ENCODE measurements around the gene TUBGCP4.
A peak's percentile ranks its signal among the peaks of the same experiment; 100 is the strongest.

The TUBGCP4 gene, protein sequence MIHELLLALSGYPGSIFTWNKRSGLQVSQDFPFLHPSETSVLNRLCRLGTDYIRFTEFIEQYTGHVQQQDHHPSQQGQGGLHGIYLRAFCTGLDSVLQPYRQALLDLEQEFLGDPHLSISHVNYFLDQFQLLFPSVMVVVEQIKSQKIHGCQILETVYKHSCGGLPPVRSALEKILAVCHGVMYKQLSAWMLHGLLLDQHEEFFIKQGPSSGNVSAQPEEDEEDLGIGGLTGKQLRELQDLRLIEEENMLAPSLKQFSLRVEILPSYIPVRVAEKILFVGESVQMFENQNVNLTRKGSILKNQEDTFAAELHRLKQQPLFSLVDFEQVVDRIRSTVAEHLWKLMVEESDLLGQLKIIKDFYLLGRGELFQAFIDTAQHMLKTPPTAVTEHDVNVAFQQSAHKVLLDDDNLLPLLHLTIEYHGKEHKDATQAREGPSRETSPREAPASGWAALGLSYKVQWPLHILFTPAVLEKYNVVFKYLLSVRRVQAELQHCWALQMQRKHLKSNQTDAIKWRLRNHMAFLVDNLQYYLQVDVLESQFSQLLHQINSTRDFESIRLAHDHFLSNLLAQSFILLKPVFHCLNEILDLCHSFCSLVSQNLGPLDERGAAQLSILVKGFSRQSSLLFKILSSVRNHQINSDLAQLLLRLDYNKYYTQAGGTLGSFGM

DNA sequence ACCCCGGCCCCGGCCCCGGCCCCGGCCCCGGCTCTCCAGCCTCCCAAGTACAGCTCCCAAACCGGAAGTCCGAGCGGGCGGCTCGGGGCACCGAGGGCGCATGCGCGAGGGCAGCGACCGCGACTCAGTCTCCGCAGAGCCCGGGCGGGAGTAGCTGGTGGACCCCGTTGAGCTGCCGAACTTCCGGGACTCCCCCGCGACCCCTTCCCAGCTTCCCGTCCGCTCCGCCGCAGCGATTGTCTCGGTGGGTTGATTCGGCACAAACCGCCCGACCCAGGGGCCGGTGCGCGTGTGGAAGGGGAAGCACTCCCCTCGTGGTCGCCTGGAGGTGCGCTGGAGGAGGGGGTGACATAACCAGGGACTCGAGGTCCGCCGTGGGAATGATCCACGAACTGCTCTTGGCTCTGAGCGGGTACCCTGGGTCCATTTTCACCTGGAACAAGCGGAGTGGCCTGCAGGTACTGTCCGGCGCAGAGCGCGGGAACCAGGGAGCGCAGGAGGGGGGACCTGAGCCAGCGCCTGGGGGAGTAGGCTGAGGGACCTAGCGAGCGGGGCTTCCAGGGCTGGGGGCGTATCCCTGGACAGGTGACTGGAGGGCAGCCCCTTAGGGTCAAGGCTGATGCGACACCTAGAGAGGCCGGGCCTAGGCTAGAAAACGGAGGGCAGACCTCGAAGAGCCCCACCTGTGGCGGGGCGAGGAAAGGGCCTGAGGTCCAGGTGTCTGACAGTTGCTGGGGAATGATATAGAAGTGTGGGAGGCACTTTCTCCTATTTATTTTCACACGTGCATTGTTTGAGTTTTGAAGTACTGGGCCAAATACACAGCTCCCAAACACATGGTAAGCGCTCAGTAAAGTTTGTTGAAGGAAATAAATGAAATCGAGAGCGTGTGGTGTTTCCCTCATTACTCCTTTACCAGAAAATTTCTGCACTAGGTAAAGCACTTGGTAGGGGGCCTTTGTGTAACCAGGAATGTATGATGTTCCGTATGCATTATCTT lies at the start of gene TUBGCP4, which contains the start of gene ZSCAN29:
TSS of gene TUBGCP4 (plus strand) at position 127 of the 1,000 bp plus-strand sequence. CDS start at position 381, 254 bp downstream.
TSS of gene ZSCAN29 (minus strand) at position 69 of the 1,000 bp plus-strand sequence. CDS start 1,130 bp downstream, outside the sequence.
- peak within 1 kb of the TSS; percentile 73 for H3K4me3 ChIP-seq (ENCODE audit: control insufficient read depth, low read depth, low read length)
- TF ChIP-seq, protein P1, sequence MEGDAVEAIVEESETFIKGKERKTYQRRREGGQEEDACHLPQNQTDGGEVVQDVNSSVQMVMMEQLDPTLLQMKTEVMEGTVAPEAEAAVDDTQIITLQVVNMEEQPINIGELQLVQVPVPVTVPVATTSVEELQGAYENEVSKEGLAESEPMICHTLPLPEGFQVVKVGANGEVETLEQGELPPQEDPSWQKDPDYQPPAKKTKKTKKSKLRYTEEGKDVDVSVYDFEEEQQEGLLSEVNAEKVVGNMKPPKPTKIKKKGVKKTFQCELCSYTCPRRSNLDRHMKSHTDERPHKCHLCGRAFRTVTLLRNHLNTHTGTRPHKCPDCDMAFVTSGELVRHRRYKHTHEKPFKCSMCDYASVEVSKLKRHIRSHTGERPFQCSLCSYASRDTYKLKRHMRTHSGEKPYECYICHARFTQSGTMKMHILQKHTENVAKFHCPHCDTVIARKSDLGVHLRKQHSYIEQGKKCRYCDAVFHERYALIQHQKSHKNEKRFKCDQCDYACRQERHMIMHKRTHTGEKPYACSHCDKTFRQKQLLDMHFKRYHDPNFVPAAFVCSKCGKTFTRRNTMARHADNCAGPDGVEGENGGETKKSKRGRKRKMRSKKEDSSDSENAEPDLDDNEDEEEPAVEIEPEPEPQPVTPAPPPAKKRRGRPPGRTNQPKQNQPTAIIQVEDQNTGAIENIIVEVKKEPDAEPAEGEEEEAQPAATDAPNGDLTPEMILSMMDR (IDR thresholded peaks at IDR 0.05; ENCODE audit: control insufficient read depth, insufficient read depth, low read depth, low read length, missing control alignments), result peak; percentile 28
- no peak for DNase-seq (ENCODE audit: low read depth)

DNA sequence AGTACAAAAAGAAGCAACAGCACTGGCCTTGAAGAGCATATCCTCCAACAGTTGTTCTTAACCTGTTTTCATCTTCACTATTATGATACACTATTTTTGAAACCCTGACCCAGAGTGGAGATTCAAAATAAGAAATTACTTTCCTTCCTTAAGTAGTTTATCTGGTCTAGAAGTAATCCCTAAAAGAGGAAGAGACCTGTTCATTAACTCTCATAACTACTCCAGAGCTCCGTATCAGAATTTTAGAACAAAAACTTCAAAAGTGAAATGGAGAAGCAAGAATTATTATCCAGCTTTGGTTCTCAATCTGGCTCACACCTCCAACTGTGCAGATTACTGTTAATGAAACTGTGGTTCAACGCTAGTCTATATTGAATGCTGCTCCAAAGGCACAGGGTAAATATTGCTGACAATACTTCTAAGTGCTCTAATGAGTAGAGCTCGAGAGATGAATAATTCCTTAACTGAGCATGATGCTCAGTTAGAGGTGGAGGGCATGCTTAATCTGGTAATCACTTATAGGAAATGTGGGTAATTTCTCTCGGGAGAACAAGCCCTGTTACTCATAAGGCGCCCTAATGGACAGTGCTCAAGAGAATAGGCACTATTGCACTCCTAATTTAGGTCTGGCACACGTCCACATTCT lies 45.7 kb upstream of the TUBGCP4 start:
- TF ChIP-seq, protein P1 (IDR thresholded peaks at IDR 0.05; ENCODE audit: control insufficient read depth, insufficient read depth, low read depth, low read length, missing control alignments), result no peak
- no peak for DNase-seq (ENCODE audit: low read depth)
- H3K4me3 ChIP-seq (ENCODE audit: control insufficient read depth, low read depth, low read length), result no peak overlapping the region

DNA sequence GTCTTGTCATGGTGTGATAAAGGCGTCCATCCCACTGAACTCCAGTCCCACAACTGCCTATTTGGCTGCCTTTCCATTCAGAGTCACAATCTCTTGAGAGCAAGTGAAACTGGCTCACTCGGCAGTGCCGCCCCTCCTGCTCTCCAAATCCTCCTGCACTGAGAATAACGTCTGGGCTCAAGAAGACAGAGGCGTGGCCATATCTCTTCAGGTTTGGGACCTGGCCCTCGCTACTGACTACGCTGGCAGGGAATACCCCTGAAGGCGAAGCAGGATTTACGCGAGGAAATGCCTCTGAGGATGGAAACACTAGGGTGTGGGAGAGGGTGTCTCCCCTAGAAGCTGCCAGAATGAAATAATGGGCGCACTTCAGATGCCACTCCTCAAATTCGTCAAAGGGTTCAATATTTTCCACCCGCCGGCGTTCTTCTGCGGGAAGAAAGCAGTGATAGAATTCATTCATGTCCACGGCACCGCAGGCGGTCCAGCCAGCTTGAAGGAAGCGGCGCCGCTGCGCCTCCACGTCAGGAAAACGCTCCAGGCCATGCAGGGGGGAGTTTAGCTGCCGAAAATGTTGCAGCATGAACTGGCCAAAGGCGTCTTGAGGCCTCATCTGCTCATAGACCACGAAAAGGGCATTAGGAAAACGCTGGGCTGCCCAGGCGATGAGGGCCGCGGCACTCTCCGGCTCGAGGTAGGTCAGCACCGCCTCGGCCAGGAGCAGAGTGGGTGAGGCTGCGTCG lies 41.5 kb upstream of the TUBGCP4 start:
- TF ChIP-seq, protein P1 (IDR thresholded peaks at IDR 0.05; ENCODE audit: control insufficient read depth, insufficient read depth, low read depth, low read length, missing control alignments), result no peak
- peak overlapping the region; percentile 90 for H3K4me3 ChIP-seq (ENCODE audit: control insufficient read depth, low read depth, low read length)
- peak; percentile 3 for DNase-seq (ENCODE audit: low read depth)

DNA sequence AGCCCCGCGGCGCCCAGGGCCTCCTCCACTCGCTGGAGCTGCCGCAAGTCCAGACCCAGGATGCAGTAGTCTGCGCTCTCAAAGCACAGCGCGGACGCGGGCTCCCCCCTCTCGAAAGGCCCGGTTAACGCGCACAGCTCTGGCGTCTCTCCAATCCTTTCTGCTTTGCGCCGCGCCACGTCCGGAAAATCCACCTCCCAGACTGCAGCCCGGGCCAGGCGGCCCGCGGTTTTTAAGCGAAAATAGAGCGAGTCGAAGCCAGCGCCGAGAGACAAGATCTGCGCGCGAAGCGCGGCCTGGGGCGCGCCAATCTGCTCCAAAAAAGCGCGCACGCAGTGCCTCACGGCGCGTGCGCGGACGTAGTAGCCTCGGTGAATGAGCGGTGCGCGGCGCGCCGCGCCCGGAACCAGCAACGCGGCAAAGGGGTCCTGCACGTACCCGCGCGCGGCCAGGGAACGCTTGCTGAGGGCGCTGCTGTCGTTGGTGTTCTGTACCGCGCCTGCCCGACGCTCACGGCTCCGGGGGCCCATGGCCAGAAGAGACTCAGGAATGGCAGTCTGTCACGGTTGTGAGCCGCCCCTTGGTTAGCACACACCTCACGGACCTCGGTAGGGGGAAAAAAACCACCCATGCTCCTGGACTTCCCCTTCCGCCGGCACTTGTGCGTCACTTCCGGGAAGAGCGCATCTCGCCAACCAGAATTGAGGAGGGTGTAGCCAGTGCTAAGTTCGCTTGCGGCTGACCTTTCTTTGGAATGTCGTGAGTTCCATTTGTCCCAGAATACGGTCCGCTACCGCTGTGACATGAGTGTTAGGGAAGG lies 40.7 kb upstream of the TUBGCP4 start, which contains the start of gene LCMT2:
TSS of gene LCMT2 (minus strand) at position 614 of the 820 bp plus-strand sequence. CDS start at position 530, 84 bp downstream.
- TF ChIP-seq, protein P1 (IDR thresholded peaks at IDR 0.05; ENCODE audit: control insufficient read depth, insufficient read depth, low read depth, low read length, missing control alignments), result no peak
- peak; percentile 65 for DNase-seq (ENCODE audit: low read depth)
- peak within 1 kb of the TSS; percentile 90 for H3K4me3 ChIP-seq (ENCODE audit: control insufficient read depth, low read depth, low read length)

DNA sequence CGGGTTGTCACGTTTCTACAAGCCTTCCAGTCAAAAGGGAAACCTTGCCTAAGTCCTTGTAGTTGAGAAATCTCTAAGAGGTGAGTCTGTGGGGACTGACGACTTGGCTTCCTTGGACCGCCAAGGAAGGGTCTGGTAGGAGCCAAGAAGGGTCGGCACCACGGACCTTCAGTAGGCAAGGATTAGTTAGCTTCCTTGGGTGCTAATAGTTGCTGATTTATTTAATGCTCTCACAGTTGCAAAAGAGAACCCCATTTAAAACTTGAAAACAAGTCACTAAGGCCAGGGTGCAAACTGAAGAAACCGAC lies 40.2 kb upstream of the TUBGCP4 start:
- DNase-seq (ENCODE audit: low read depth), result no peak
- TF ChIP-seq, protein P1 (IDR thresholded peaks at IDR 0.05; ENCODE audit: control insufficient read depth, insufficient read depth, low read depth, low read length, missing control alignments), result no peak
- H3K4me3 ChIP-seq (ENCODE audit: control insufficient read depth, low read depth, low read length), result peak overlapping the region; percentile 90

Measured in AG09309 (cell line).